ENCODE measurements around the gene PIGM.

PIGM gene

DNA sequence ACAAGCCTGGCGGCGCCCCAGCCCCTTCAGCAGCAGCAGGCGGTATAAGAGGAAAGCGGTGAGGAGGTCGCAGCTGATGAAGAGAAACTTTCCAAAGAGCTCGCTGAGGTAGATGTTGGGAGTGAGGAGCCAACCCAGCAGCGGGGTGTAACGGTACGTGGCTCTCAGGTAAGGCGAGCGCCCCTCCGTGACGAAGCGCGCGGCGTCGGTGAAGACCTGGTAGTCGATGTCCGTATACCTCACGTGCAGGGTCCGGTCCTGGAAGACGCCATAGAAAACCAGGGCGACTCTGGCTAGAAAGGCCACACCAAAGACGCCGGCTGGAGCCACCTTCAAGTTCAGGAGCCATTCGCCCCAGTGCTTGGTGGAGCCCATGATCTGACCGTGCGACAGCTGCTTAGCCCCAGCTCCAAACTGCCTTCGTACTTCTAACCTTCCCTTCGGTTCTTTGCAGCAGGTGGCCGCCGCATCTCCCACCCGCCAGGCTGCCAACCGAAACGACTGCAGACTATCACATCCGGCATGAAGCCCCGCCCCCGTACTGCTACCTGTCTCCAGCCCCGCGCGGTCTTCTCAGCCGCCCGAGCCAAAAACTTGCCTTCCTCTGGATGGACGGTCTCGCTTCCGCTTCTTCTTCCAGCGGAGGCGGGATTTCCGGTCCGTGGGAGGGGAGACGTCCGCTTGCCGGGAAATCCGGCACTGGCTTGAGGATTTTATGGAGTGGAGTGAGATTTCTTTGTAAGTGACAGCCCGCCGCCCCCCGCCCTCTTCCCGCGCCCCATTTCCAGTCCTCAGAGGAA is at the start of gene PIGM:
Gene PIGM (minus strand): TSS at position 626 of the 800 bp plus-strand sequence. CDS start 251 bp downstream, at position 375.
- peak within 1 kb of the TSS; percentile 74 for H3K4me3 ChIP-seq (ENCODE audit: low read depth, low read length, poor library complexity, severe bottlenecking)
- peak within 1 kb of the TSS; percentile 56 for H2AFZ ChIP-seq (ENCODE audit: low read length)
- H4K20me1 ChIP-seq (ENCODE audit: insufficient read depth, low read length): no peaks in the 10 kb centered on the region
- peak within 1 kb of the TSS; percentile 67 for H3K9ac ChIP-seq (ENCODE audit: low read length)
- no peak within 1 kb of the TSS for H3K27ac ChIP-seq (ENCODE audit: low read depth, low read length, poor library complexity, severe bottlenecking)
- TF ChIP-seq, protein P1, sequence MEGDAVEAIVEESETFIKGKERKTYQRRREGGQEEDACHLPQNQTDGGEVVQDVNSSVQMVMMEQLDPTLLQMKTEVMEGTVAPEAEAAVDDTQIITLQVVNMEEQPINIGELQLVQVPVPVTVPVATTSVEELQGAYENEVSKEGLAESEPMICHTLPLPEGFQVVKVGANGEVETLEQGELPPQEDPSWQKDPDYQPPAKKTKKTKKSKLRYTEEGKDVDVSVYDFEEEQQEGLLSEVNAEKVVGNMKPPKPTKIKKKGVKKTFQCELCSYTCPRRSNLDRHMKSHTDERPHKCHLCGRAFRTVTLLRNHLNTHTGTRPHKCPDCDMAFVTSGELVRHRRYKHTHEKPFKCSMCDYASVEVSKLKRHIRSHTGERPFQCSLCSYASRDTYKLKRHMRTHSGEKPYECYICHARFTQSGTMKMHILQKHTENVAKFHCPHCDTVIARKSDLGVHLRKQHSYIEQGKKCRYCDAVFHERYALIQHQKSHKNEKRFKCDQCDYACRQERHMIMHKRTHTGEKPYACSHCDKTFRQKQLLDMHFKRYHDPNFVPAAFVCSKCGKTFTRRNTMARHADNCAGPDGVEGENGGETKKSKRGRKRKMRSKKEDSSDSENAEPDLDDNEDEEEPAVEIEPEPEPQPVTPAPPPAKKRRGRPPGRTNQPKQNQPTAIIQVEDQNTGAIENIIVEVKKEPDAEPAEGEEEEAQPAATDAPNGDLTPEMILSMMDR (IDR thresholded peaks at IDR 0.05; ENCODE audit: low read length): no peak
- TF ChIP-seq EZH2 (IDR thresholded peaks at IDR 0.05; ENCODE audit: borderline replicate concordance, low read length): no peak
- peaks cover 4% of the 10 kb centered on the region; the same call in 1 of the 2 replicates for H3K36me3 ChIP-seq (ENCODE audit: insufficient read depth, low read length)
- no peaks in the 10 kb centered on the region for H3K79me2 ChIP-seq (ENCODE audit: insufficient read depth, low read length)
- H3K4me1 ChIP-seq (ENCODE audit: insufficient read depth, low read length, severe bottlenecking): peaks cover 29% of the 10 kb centered on the region
- no peaks in the 10 kb centered on the region for H3K9me3 ChIP-seq (ENCODE audit: low read length)
- no peaks in the 10 kb centered on the region for H3F3A ChIP-seq (ENCODE audit: insufficient read depth, low read length)
- no peaks in the 10 kb centered on the region for H3K9me2 ChIP-seq (ENCODE audit: low read depth, low read length)
- peak within 1 kb of the TSS; percentile 73 for H3K4me2 ChIP-seq (ENCODE audit: low read length)
- H3K27me3 ChIP-seq (ENCODE audit: insufficient read depth, low read length): no peaks in the 10 kb centered on the region

DNA sequence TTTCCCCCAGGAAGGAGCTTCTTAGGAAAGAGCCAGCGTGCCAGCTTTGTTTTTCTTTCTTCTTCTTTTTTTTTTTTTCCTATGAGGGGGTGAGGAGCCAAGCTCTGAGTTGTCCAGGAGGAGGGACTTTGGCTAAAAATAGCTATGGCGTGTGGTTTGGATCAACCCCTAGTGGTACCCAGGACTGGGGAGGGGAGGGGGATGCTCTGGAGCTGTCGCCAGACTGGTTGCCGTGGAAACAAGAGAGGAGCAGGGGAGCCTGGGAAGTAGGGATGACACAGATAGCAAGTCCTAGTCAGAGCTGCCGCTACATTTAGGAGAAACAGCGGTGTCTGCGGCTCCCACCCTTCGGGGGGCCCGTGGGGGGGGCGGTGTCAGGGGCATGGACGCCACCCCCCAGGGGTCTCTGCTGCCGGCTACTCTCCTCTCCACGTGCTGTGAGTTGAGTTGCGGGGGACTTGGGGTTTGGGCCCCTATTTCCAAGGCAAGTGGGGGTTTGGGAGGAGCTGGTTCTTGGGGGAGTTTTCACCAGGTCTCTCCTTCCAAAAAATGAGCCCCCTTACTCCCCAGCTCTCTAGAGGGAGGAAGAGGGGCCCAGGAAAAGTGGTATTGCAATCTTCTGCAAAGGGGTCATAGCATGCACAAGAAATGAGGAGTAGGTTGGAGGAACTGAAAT is 49.6 kb upstream of the PIGM start, which contains the start of gene KCNJ9:
Gene KCNJ9 (plus strand): TSS at position 278 of the 676 bp plus-strand sequence. CDS start 2,493 bp downstream, outside the sequence.
- H3K4me2 ChIP-seq (ENCODE audit: low read length): no peak within 1 kb of the TSS
- TF ChIP-seq, protein P1 (IDR thresholded peaks at IDR 0.05; ENCODE audit: low read length): no peak
- TF ChIP-seq EZH2 (IDR thresholded peaks at IDR 0.05; ENCODE audit: borderline replicate concordance, low read length): no peak

DNA sequence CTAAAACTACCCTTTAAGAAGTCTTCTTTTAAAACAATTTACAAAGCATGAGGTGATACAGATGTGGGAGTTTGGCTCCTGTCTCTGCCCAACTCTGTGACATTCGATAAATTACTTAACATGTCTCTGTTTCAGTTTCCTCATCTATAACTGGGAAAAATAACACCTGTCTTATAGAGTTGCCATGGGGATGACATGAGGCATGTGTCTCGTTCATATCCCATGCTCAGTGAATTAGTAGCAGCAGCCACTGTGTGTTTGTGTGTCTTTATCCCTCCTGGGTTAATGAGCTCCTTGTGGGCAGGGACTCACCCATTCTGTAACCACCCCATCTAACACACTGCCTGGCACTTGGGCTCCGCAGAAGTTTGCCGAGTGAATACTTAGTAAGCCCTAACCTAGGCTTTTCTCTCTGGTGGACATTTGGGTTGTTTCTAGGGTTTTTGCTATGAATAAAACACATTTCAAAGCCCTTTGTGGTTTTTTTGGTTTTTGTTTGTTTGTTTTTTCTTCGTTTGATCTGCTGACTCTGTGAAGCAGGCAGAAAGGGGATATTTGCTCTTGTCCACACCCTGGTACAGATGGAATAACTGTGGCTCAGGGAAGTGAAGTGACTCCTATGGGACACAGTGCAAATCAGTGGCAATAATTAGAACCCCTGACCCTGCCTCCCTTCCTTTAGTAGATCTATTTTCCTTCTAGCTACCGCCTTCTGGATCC is 48.8 kb upstream of the PIGM start:
- no peak overlapping the region for H3K4me3 ChIP-seq (ENCODE audit: low read depth, low read length, poor library complexity, severe bottlenecking)
- H3K9me2 ChIP-seq (ENCODE audit: low read depth, low read length): no peaks in the 10 kb centered on the region
- H3K4me1 ChIP-seq (ENCODE audit: insufficient read depth, low read length, severe bottlenecking): no peaks in the 10 kb centered on the region
- no peaks in the 10 kb centered on the region for H4K20me1 ChIP-seq (ENCODE audit: insufficient read depth, low read length)
- H3K9me3 ChIP-seq (ENCODE audit: low read length): no peaks in the 10 kb centered on the region
- no peaks in the 10 kb centered on the region for H3F3A ChIP-seq (ENCODE audit: insufficient read depth, low read length)
- no peak overlapping the region for H2AFZ ChIP-seq (ENCODE audit: low read length)
- no peak overlapping the region for H3K27ac ChIP-seq (ENCODE audit: low read depth, low read length, poor library complexity, severe bottlenecking)
- no peaks in the 10 kb centered on the region; the same call in 1 of the 2 replicates for H3K36me3 ChIP-seq (ENCODE audit: insufficient read depth, low read length)
- no peak for TF ChIP-seq EZH2 (IDR thresholded peaks at IDR 0.05; ENCODE audit: borderline replicate concordance, low read length)
- TF ChIP-seq, protein P1 (IDR thresholded peaks at IDR 0.05; ENCODE audit: low read length): no peak
- no peaks in the 10 kb centered on the region for H3K79me2 ChIP-seq (ENCODE audit: insufficient read depth, low read length)
- H3K4me2 ChIP-seq (ENCODE audit: low read length): no peak overlapping the region
- H3K27me3 ChIP-seq (ENCODE audit: insufficient read depth, low read length): no peaks in the 10 kb centered on the region
- no peak overlapping the region for H3K9ac ChIP-seq (ENCODE audit: low read length)

More for the DNA sequence above, 49.6 kb upstream of the PIGM start, which contains the start of gene KCNJ9:
- Histone ChIP-seq H3K4me3 (ENCODE audit: low read depth, low read length, poor library complexity, severe bottlenecking) (no peak within 1 kb of the TSS), H3K36me3 (ENCODE audit: insufficient read depth, low read length) (no peaks in the 10 kb centered on the region; the same call in 1 of the 2 replicates), H2AFZ (ENCODE audit: low read length) (no peak within 1 kb of the TSS), H3K9me3 (ENCODE audit: low read length) (no peaks in the 10 kb centered on the region), H3K27ac (ENCODE audit: low read depth, low read length, poor library complexity, severe bottlenecking) (no peak within 1 kb of the TSS), H4K20me1 (ENCODE audit: insufficient read depth, low read length) (no peaks in the 10 kb centered on the region), H3K27me3 (ENCODE audit: insufficient read depth, low read length) (no peaks in the 10 kb centered on the region), H3K9me2 (ENCODE audit: low read depth, low read length) (no peaks in the 10 kb centered on the region), H3K9ac (ENCODE audit: low read length) (no peak within 1 kb of the TSS), H3F3A (ENCODE audit: insufficient read depth, low read length) (no peaks in the 10 kb centered on the region), H3K4me1 (ENCODE audit: insufficient read depth, low read length, severe bottlenecking) (no peaks in the 10 kb centered on the region), H3K79me2 (ENCODE audit: insufficient read depth, low read length) (no peaks in the 10 kb centered on the region)

All from OCI-LY1 (cell line).